22Rv1 (cell line): ENCODE data around the gene ALX4.

Experiments used
- H3K27ac ChIP-seq: fragments of 450-650 bp; 2 replicates; pipeline ENCODE4 v1.5.1; 2017
- ZFX ChIP-seq: fragments of 450-650 bp; IDR thresholded peaks from 2 replicates; pipeline ENCODE4 v1.6.1; 2017; ENCODE audit warnings: antibody characterized with exemption, borderline replicate concordance
- TF ChIP-seq, protein P1 (sequence below): fragments of 450-650 bp; IDR thresholded peaks from 2 replicates; pipeline ENCODE4 v1.5.1; 2017; ENCODE audit warnings: mild to moderate bottlenecking

Gene ALX4

DNA sequence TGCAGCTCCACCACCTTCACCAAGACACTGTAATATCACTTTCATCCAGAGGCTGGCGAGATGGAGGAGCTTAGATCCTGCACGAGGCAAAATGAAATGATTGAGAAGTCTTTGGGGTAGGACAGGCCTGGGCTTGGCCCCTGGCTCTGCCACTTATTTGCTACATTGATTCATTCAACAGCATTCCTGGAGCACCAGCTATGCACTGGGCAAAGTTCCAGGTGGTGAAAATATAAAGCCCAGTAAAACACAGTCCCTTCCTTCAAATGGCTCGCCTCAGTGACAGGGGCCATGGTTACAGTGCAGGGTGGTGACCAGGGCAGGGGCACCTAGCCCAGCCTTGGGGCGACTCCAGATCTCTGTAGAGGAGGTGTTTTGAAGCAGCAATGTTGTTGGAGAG is 19.7 kb downstream of the ALX4 start:
- TF ChIP-seq, protein P1, sequence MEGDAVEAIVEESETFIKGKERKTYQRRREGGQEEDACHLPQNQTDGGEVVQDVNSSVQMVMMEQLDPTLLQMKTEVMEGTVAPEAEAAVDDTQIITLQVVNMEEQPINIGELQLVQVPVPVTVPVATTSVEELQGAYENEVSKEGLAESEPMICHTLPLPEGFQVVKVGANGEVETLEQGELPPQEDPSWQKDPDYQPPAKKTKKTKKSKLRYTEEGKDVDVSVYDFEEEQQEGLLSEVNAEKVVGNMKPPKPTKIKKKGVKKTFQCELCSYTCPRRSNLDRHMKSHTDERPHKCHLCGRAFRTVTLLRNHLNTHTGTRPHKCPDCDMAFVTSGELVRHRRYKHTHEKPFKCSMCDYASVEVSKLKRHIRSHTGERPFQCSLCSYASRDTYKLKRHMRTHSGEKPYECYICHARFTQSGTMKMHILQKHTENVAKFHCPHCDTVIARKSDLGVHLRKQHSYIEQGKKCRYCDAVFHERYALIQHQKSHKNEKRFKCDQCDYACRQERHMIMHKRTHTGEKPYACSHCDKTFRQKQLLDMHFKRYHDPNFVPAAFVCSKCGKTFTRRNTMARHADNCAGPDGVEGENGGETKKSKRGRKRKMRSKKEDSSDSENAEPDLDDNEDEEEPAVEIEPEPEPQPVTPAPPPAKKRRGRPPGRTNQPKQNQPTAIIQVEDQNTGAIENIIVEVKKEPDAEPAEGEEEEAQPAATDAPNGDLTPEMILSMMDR, result no peak
- no peak for TF ChIP-seq ZFX
- H3K27ac ChIP-seq, result no peak overlapping the region

DNA sequence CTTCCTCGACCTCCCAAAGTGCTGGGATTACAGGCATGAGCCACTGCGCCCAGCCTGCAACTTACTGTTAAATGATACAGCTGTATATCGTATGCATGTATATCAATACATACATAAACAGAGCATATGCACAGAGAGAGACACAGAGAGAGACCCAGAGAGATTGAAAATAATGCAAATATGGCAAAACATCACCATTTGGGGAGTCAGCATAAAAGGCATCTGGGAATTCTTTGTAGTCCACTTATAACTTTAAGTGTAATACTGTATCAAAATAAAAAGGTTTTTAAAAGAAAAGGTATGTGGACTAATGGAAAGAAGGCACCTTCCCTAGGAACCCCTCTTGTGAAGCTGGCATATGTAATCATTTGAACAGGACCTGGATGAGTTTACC is 21.8 kb downstream of the ALX4 start:
- no peak overlapping the region for H3K27ac ChIP-seq
- no peak for TF ChIP-seq ZFX
- TF ChIP-seq, protein P1, result no peak

DNA sequence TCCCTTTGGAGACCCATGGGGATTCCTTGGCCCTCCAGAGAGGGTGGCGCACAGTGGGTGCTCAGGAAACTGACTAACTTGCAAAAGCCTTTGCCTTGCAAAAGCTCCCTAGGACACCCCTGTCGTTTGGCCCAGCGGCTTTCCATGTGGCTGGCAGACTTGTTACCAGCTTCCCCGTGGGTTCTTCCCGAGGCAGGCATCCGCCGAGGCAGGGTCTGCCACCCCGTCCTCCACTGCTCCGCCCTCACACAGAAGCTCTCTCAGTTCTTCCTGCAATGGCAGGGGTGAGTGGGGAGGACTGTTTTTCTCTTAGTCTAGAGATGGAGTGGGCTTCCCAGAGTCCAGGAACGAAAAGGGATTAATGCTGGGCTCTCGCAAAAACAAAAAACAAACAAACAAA is 23.0 kb downstream of the ALX4 start:
- TF ChIP-seq, protein P1, result no peak
- no peak for TF ChIP-seq ZFX
- no peak overlapping the region for H3K27ac ChIP-seq

DNA sequence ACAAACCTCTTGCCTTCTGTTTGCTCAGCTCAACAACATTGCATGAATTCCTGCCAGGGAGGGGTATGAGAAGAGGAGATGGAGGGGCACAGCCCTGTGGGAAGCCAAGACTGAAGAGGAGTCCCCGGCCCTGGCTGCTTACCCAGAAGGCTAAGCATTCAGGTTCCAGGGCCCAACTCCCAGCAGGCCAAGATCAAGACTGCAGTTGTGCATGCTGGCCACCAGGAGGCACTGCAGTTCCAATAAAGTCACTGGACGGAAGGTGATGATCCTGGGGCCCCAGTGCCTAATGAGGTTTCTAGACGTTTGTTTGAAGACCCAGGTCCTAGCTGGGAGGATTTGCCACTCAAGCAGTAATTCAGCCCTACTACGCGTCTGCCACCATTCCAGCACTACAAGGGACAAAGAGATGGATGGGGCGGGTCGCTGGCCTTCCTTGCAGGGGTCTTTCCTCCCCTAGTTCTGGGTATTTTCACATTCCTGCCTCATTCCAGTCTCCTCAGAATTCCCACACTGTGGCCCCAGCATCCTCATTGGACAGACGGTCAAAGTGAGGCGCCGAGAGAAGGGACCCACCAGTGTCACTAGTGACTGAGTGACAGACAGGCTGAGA is 23.6 kb downstream of the ALX4 start:
- no peak overlapping the region for H3K27ac ChIP-seq
- TF ChIP-seq, protein P1, result peak; percentile 87
- no peak for TF ChIP-seq ZFX

DNA sequence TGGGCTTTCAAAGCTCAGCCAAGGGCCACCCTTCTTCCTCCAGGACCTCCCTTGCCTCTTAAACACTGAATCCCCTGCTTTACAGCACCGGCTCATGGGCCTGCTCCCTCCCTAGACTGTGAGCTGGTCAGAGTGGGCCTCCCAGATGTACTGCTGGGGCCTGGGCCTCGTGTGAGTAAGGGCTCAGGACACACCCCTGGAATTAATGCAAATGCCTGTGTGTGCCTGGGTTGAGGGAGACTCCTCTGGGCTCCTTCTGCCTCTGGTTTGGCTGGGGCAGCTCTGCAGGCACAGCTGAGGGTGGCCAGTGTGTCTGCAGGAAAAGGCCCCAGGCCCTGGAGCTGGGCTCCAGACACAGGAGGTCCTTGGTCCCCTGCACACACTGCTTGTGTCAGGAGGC is 24.2 kb downstream of the ALX4 start:
- H3K27ac ChIP-seq, result no peak overlapping the region
- TF ChIP-seq ZFX, result no peak
- TF ChIP-seq, protein P1, result no peak

DNA sequence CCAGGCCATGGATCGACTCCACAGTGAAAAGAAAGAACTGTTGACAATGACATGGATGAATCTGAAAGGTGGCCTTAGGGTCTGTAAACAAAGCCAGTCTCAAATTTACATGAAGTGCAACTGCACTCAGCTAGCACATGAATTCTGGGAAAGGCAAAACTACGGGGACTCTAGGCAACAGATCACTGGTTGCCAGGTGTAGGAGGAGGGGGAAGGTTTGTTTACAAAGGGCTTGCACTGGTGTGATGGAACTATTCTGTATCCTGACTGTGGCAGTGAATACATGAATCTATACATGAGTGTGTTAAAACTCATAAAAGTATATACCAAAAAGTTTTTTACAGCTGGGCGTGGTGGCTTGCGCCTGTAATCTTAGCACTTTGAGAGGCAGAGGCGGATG is 27.3 kb downstream of the ALX4 start:
- TF ChIP-seq, protein P1, result no peak
- TF ChIP-seq ZFX, result no peak
- H3K27ac ChIP-seq, result no peak overlapping the region

DNA sequence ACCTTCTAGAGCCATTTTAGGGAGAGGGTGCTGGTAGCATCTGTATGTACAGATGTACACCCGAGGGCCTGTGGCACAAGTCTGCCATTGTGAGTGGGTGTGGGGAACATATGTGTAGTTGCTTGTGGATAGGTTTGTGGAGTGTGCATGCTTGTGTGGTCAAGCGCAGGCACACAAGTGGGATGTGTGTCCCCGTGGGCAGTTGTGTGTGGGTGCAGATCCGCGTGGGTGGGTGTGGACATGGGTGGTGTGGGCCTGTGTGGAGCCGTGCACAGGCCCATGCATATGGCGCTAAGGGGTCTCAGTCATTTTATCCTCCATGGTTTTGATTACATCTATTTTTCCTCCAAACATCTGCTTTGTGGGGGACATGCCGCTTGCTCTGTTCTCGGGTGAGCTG is 28.8 kb downstream of the ALX4 start:
- no peak for TF ChIP-seq ZFX
- TF ChIP-seq, protein P1, result no peak
- no peak overlapping the region for H3K27ac ChIP-seq
